A549 (cell line): Measurements from ENCODE around the gene GNAS-AS1.

Experiments
- EHMT2 ChIP-seq: fragments of 200-600 bp; sonication (generic); IDR thresholded peaks from 2 replicates; pipeline ENCODE4 v1.6.1; 2016; ENCODE audit warnings: antibody characterized with exemption, low read depth, mild to moderate bottlenecking, moderate library complexity
- ELK1 ChIP-seq: fragments of 150-350 bp; IDR thresholded peaks from 2 replicates; pipeline ENCODE4 v1.6.1; 2014; ENCODE audit warnings: low read depth, mild to moderate bottlenecking, low read length
- HDAC2 ChIP-seq: fragments of 200-600 bp; sonication (generic); IDR thresholded peaks from 2 replicates; pipeline ENCODE4 v1.6.1; 2016
- POLR2A ChIP-seq: IDR thresholded peaks from 2 replicates; pipeline ENCODE4 v1.6.1; 2012; ENCODE audit warnings: mild to moderate bottlenecking, low read length
- TP53 ChIP-seq: fragments of 250-450 bp; sonication (Bioruptor Pico); IDR thresholded peaks from 2 replicates; pipeline ENCODE4 v1.5.0; 2021; ENCODE audit warnings: mild to moderate bottlenecking, moderate library complexity
- TF ChIP-seq, protein P1 (sequence below): fragments of >200 bp; sonication (Bioruptor Twin); formaldehyde crosslinking; IDR thresholded peaks from 3 replicates; pipeline ENCODE4 v1.5.1; 2016

DNA sequence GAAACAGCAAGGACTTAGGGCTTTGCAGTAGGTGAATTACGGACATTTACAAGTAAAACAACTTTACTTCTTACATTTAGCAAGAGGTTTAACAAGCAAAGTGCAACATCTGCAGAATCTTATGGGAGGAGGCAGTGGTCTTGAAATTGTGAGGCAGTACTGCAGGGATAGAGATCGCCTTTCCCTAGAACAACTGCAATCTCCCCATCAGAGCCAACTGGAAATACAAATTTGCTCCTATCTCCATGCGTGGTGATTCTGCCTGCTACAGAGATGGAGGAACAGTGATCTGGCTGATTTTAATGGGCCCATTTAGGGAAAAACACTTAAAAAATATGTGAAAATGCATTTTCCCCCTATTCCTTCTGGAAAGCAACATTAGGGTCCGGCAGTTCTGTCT, 27.7 kb upstream of the GNAS-AS1 start:
- TF ChIP-seq TP53 (CRISPR knock-in tag) (no peak), POLR2A (no peak), HDAC2 (no peak), EHMT2 (no peak), ELK1 (no peak)
- TF ChIP-seq, protein P1, sequence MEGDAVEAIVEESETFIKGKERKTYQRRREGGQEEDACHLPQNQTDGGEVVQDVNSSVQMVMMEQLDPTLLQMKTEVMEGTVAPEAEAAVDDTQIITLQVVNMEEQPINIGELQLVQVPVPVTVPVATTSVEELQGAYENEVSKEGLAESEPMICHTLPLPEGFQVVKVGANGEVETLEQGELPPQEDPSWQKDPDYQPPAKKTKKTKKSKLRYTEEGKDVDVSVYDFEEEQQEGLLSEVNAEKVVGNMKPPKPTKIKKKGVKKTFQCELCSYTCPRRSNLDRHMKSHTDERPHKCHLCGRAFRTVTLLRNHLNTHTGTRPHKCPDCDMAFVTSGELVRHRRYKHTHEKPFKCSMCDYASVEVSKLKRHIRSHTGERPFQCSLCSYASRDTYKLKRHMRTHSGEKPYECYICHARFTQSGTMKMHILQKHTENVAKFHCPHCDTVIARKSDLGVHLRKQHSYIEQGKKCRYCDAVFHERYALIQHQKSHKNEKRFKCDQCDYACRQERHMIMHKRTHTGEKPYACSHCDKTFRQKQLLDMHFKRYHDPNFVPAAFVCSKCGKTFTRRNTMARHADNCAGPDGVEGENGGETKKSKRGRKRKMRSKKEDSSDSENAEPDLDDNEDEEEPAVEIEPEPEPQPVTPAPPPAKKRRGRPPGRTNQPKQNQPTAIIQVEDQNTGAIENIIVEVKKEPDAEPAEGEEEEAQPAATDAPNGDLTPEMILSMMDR, result no peak
